ENCODE measurements around the gene MYZAP. TPM values are rescaled to one million over a fixed set of nuclear protein-coding genes. Genes with fewer than 3 reads are reported as not detected.

The MYZAP gene
- polyA plus RNA-seq, 1 experiment, result not detected

GRCh38 chr15:57618325-57618724 is 26.6 kb downstream of the MYZAP start:
- CTCF ChIA-PET, result interaction anchor here (1.3 kb wide), 1 partner anchor 133 kb away, joined by 3 read pairs; no protein-coding TSS in a partner anchor
- H3K4me3 ChIP-seq (ENCODE audit: low read depth, low read length), result no peak overlapping the region
- H3K27ac ChIP-seq (ENCODE audit: low read depth, low read length), result no peak overlapping the region
- TF ChIP-seq CTCF (IDR thresholded peaks at IDR 0.05; ENCODE audit: low read depth, low read length), result no peak
- no peaks in the 10 kb centered on the region for H3K9me3 ChIP-seq (ENCODE audit: control insufficient read depth, insufficient read depth, low read length)
- H3K27me3 ChIP-seq (ENCODE audit: control insufficient read depth, insufficient read depth, low read length), result peaks cover 2% of the 10 kb centered on the region
- POLR2A ChIA-PET, result no interaction called here
- no peak for DNase-seq (ENCODE audit: low read depth, low spot score)

GRCh38 chr15:57619746-57620145 is 28.0 kb downstream of the MYZAP start:
- CTCF ChIA-PET, result no interaction called here
- peaks cover 2% of the 10 kb centered on the region for H3K27me3 ChIP-seq (ENCODE audit: control insufficient read depth, insufficient read depth, low read length)

GRCh38 chr15:57624730-57625129 is 33.0 kb downstream of the MYZAP start:
- DNase-seq (ENCODE audit: low read depth, low spot score), result no peak
- Histone ChIP-seq H3K27ac (ENCODE audit: low read depth, low read length) (no peak overlapping the region), H3K4me3 (ENCODE audit: low read depth, low read length) (no peak overlapping the region), H3K9me3 (ENCODE audit: control insufficient read depth, insufficient read depth, low read length) (no peaks in the 10 kb centered on the region), H3K27me3 (ENCODE audit: control insufficient read depth, insufficient read depth, low read length) (peaks cover 4% of the 10 kb centered on the region)
- POLR2A ChIA-PET, result no interaction called here
- CTCF ChIA-PET, result no interaction called here
- no peak for TF ChIP-seq CTCF (IDR thresholded peaks at IDR 0.05; ENCODE audit: low read depth, low read length)

More at GRCh38 chr15:57619746-57620145, 28.0 kb downstream of the MYZAP start:
- Histone ChIP-seq H3K9me3 (ENCODE audit: control insufficient read depth, insufficient read depth, low read length) (no peaks in the 10 kb centered on the region), H3K4me3 (ENCODE audit: low read depth, low read length) (no peak overlapping the region), H3K27ac (ENCODE audit: low read depth, low read length) (no peak overlapping the region)
- no peak for TF ChIP-seq CTCF (IDR thresholded peaks at IDR 0.05; ENCODE audit: low read depth, low read length)
- DNase-seq (ENCODE audit: low read depth, low spot score), result no peak
- POLR2A ChIA-PET, result no interaction called here

GRCh38 chr15:57625703-57626448 is 34.2 kb downstream of the MYZAP start:
- Histone ChIP-seq H3K27me3 (ENCODE audit: control insufficient read depth, insufficient read depth, low read length) (peaks cover 2% of the 10 kb centered on the region), H3K9me3 (ENCODE audit: control insufficient read depth, insufficient read depth, low read length) (no peaks in the 10 kb centered on the region), H3K4me3 (ENCODE audit: low read depth, low read length) (no peak overlapping the region), H3K27ac (ENCODE audit: low read depth, low read length) (no peak overlapping the region)
- CTCF ChIA-PET, result no interaction called here
- no peak for TF ChIP-seq CTCF (IDR thresholded peaks at IDR 0.05; ENCODE audit: low read depth, low read length)
- POLR2A ChIA-PET, result no interaction called here
- DNase-seq (ENCODE audit: low read depth, low spot score), result no peak

- Histone ChIP-seq H3K4me3 (ENCODE audit: low read depth, low read length) (no peak overlapping the region), H3K27ac (ENCODE audit: low read depth, low read length) (no peak overlapping the region), H3K9me3 (ENCODE audit: control insufficient read depth, insufficient read depth, low read length) (no peaks in the 10 kb centered on the region), H3K27me3 (ENCODE audit: control insufficient read depth, insufficient read depth, low read length) (peaks cover 2% of the 10 kb centered on the region)
- CTCF ChIA-PET, result no interaction called here
- POLR2A ChIA-PET, result no interaction called here
- TF ChIP-seq CTCF (IDR thresholded peaks at IDR 0.05; ENCODE audit: low read depth, low read length), result no peak
- no peak for DNase-seq (ENCODE audit: low read depth, low spot score)
These were observed 35.2 kb downstream of the MYZAP start for GRCh38 chr15:57626713-57627440.

Data from AG04450 (cell line).